SK-N-SH (cell line): ENCODE measurements around the gene ZFYVE26. TPM values are rescaled to one million over a fixed set of nuclear protein-coding genes. Genes with fewer than 3 reads are reported as not detected.
A peak's percentile ranks its signal among the peaks of the same experiment; 100 is the strongest.

ENCODE experiments used
- CTCF ChIA-PET: fragments of 300-600, 350-600 bp; formaldehyde crosslinking; extraction: SDS; loops from one replicate; lab custom pipeline; 2021; lab: Yijun Ruan, JAX
- POLR2A ChIA-PET: fragments of 350-600 bp; sonication (Branson Sonifier 250); formaldehyde crosslinking; extraction: SDS; loops from one replicate; lab custom pipeline; 2020; ENCODE audit warnings: antibody characterized with exemption, inconsistent platforms; lab: Yijun Ruan, JAX
- DNase-seq: peaks from one replicate; pipeline ENCODE4 v3.0.0; 2012
- H2AFZ ChIP-seq: fragments of 200-600 bp; sonication (generic); 2 replicates; pipeline ENCODE4 v1.8.1; 2016; ENCODE audit warnings: antibody characterized with exemption, mild to moderate bottlenecking, low read depth
- H3F3A ChIP-seq: fragments of 200-600 bp; sonication (generic); replicated peaks from 2 replicates; pipeline ENCODE3; 2016; ENCODE audit warnings: antibody characterized with exemption, mild to moderate bottlenecking; ENCODE audit not compliant: insufficient read depth
- H3K27ac ChIP-seq, 2 experiments: fragments of 200-500 bp in 1 of 2; fragments of 200-600 bp in 1 of 2; sonication (Bioruptor generic) in 1 of 2; sonication (generic), shearing (Covaris generic) in 1 of 2; 2 replicates each; pipeline versions ENCODE4 v1.5.1 to v1.6.1; 2014 to 2016; ENCODE audit warnings: low read depth in 2 of 2, inconsistent platforms in 1 of 2, low read length in 1 of 2, mild to moderate bottlenecking in 1 of 2, mixed read lengths in 1 of 2
- H3K27me3 ChIP-seq: fragments of 200-600 bp; sonication (generic), shearing (Covaris generic); 2 replicates; pipeline ENCODE4 v1.6.1; 2016; ENCODE audit warnings: mixed run types; ENCODE audit not compliant: insufficient read depth
- H3K36me3 ChIP-seq, 2 experiments: fragments of 200-500 bp in 1 of 2; fragments of 200-600 bp in 1 of 2; sonication (Bioruptor generic) in 1 of 2; sonication (generic) in 1 of 2; replicated peaks in 1 of 2; 2 replicates each; pipeline versions ENCODE3 to v1.5.1; 2014 to 2016; ENCODE audit warnings: low read length in 1 of 2, mild to moderate bottlenecking in 1 of 2; ENCODE audit not compliant: insufficient read depth in 2 of 2, control insufficient read depth in 1 of 2
- H3K4me1 ChIP-seq, 2 experiments: fragments of 200-500 bp in 1 of 2; fragments of 200-600 bp in 1 of 2; sonication (Bioruptor generic) in 1 of 2; sonication (generic), shearing (Covaris generic) in 1 of 2; 2 replicates each; pipeline versions ENCODE4 v1.5.1 to v1.6.1; 2014 to 2016; ENCODE audit warnings: low read depth in 1 of 2, low read length in 1 of 2, mixed run types in 1 of 2; ENCODE audit not compliant: insufficient read depth in 2 of 2, control insufficient read depth in 1 of 2
- H3K4me2 ChIP-seq: fragments of 200-600 bp; sonication (generic), shearing (Covaris generic); 2 replicates; pipeline ENCODE4 v1.6.1; 2017; ENCODE audit warnings: mixed run types
- H3K4me3 ChIP-seq, 2 experiments: fragments of 200-500 bp in 1 of 2; fragments of 200-600 bp in 1 of 2; sonication (Bioruptor generic) in 1 of 2; sonication (generic), shearing (Covaris generic) in 1 of 2; 2 replicates each; pipeline versions ENCODE4 v1.5.1 to v1.8.1; 2014 to 2016; ENCODE audit warnings: low read depth in 2 of 2, inconsistent platforms in 1 of 2, low read length in 1 of 2, mild to moderate bottlenecking in 1 of 2, mixed read lengths in 1 of 2, moderate library complexity in 1 of 2
- H3K79me2 ChIP-seq: fragments of 200-600 bp; sonication (generic); 2 replicates; pipeline ENCODE4 v1.8.1; 2017; ENCODE audit warnings: mild to moderate bottlenecking; ENCODE audit not compliant: insufficient read depth
- H3K9ac ChIP-seq: fragments of 200-600 bp; sonication (generic); 2 replicates; pipeline ENCODE4 v1.6.1; 2017; ENCODE audit warnings: mixed run types
- H3K9me2 ChIP-seq: fragments of 200-600 bp; sonication (generic); 2 replicates; pipeline ENCODE4 v1.6.1; 2017; ENCODE audit warnings: mixed run types
- H3K9me3 ChIP-seq: fragments of 200-600 bp; sonication (generic); 2 replicates; pipeline ENCODE4 v1.6.1; 2017; ENCODE audit warnings: mixed run types, mild to moderate bottlenecking, moderate library complexity
- H4K20me1 ChIP-seq: fragments of 200-600 bp; sonication (generic); 2 replicates; pipeline ENCODE4 v1.6.1; 2017; ENCODE audit warnings: mild to moderate bottlenecking, mixed run types; ENCODE audit not compliant: insufficient read depth
- CHD2 ChIP-seq: fragments of 150-350 bp; IDR thresholded peaks from 2 replicates; pipeline ENCODE4 v1.6.1; 2018; ENCODE audit warnings: low read length; ENCODE audit not compliant: partially characterized antibody
- ELF1 ChIP-seq: IDR thresholded peaks from 2 replicates; pipeline ENCODE4 v1.4.0; 2012
- EP300 ChIP-seq, 2 experiments: IDR thresholded peaks; 2 replicates each; pipeline versions ENCODE4 v1.4.0 to v1.6.1; 2012; ENCODE audit warnings: borderline replicate concordance in 1 of 2, low read depth in 1 of 2, low read length in 1 of 2
- EZH2phosphoT487 ChIP-seq: fragments of 200-600 bp; sonication (generic); IDR thresholded peaks from 2 replicates; pipeline ENCODE4 v1.6.1; 2017; ENCODE audit warnings: low read depth, mixed run types, mild to moderate bottlenecking, antibody characterized with exemption, moderate library complexity, borderline replicate concordance
- FOSL2 ChIP-seq: IDR thresholded peaks from 2 replicates; pipeline ENCODE4 v1.4.0; 2012; ENCODE audit warnings: low read depth, mild to moderate bottlenecking, moderate library complexity, borderline replicate concordance
- FOXJ3 ChIP-seq: sonication (generic); formaldehyde crosslinking; IDR thresholded peaks from 2 replicates; pipeline ENCODE4 v1.5.1; 2020; ENCODE audit warnings: mild to moderate bottlenecking, missing genetic modification reagents
- FOXM1 ChIP-seq: IDR thresholded peaks from 2 replicates; pipeline ENCODE4 v1.4.0; 2012; ENCODE audit warnings: low read depth, mild to moderate bottlenecking
- GABPA ChIP-seq: IDR thresholded peaks from 2 replicates; pipeline ENCODE4 v1.4.0; 2012; ENCODE audit warnings: low read depth, mild to moderate bottlenecking
- GATA2 ChIP-seq: sonication (generic); formaldehyde crosslinking; IDR thresholded peaks from 2 replicates; pipeline ENCODE4 v1.5.0; 2020; ENCODE audit warnings: mild to moderate bottlenecking, missing genetic modification reagents
- JUND ChIP-seq: IDR thresholded peaks from 2 replicates; pipeline ENCODE4 v1.4.0; 2012
- MAX ChIP-seq: IDR thresholded peaks from 2 replicates; pipeline ENCODE4 v1.4.0; 2012; ENCODE audit warnings: low read depth
- MEF2A ChIP-seq: IDR thresholded peaks from 2 replicates; pipeline ENCODE4 v1.4.0; 2012; ENCODE audit warnings: low read depth, borderline replicate concordance
- MXI1 ChIP-seq: IDR thresholded peaks from 2 replicates; pipeline ENCODE4 v1.6.1; 2012; ENCODE audit warnings: mild to moderate bottlenecking, low read depth, low read length, improper control_type of control experiment
- NRF1 ChIP-seq: IDR thresholded peaks from 2 replicates; pipeline ENCODE4 v1.6.1; 2012; ENCODE audit warnings: low read depth, mild to moderate bottlenecking, low read length
- POLR2AphosphoS5 ChIP-seq: IDR thresholded peaks from 2 replicates; pipeline ENCODE4 v1.6.1; 2012; ENCODE audit warnings: low read depth, low read length
- RCOR1 ChIP-seq: fragments of 150-350 bp; IDR thresholded peaks from 2 replicates; pipeline ENCODE4 v1.6.1; 2017; ENCODE audit warnings: antibody characterized with exemption, low read length
- RFX5 ChIP-seq: IDR thresholded peaks from 2 replicates; pipeline ENCODE4 v1.6.1; 2012; ENCODE audit warnings: mild to moderate bottlenecking, improper control_type of control experiment, low read length
- RXRA ChIP-seq: IDR thresholded peaks from 2 replicates; pipeline ENCODE4 v1.4.0; 2012; ENCODE audit warnings: low read depth, mild to moderate bottlenecking, borderline replicate concordance
- SIN3A ChIP-seq: IDR thresholded peaks from 2 replicates; pipeline ENCODE4 v1.6.1; 2012; ENCODE audit warnings: low read depth, mild to moderate bottlenecking, low read length, moderate library complexity, borderline replicate concordance
- SMC3 ChIP-seq: IDR thresholded peaks from 2 replicates; pipeline ENCODE4 v1.6.1; 2012; ENCODE audit warnings: low read depth, low read length, improper control_type of control experiment
- TAF1 ChIP-seq: IDR thresholded peaks from 2 replicates; pipeline ENCODE4 v1.6.1; 2012; ENCODE audit warnings: low read depth, mild to moderate bottlenecking, low read length, moderate library complexity, borderline replicate concordance
- TCF12 ChIP-seq: IDR thresholded peaks from 2 replicates; pipeline ENCODE4 v1.4.0; 2012
- TEAD4 ChIP-seq: IDR thresholded peaks from 2 replicates; pipeline ENCODE4 v1.4.0; 2012; ENCODE audit warnings: mild to moderate bottlenecking, borderline replicate concordance; ENCODE audit not compliant: insufficient read depth
- YY1 ChIP-seq: IDR thresholded peaks from 2 replicates; pipeline ENCODE4 v1.4.0; 2012; ENCODE audit warnings: low read depth, mild to moderate bottlenecking
- WGBS: methylation state at CpG from one replicate; pipeline ENCODE4 v1.1.6; 2017; ENCODE audit warnings: low lambda C conversion rate; 5-methylcytosine and 5-hydroxymethylcytosine counted together
- polyA plus RNA-seq, 3 experiments: library from polyadenylated mRNA; depleted of rRNA; stranded (reverse); fragments of >200 nt; gene quantifications; 2 replicates each; pipeline ENCODE4 v1.2.3, GENCODE V29; 2012
- TF ChIP-seq, protein P1 (sequence below): fragments of 150-350 bp; IDR thresholded peaks from 2 replicates; pipeline ENCODE4 v1.6.1; 2017; ENCODE audit warnings: antibody characterized with exemption, low read length, low read depth, borderline replicate concordance
- TF ChIP-seq, protein P2 (sequence below): IDR thresholded peaks from 2 replicates; pipeline ENCODE4 v1.4.0; 2012; ENCODE audit warnings: low read depth, borderline replicate concordance
- TF ChIP-seq, protein P3 (sequence below): IDR thresholded peaks from 2 replicates; pipeline ENCODE4; 2012
- TF ChIP-seq, protein P4 (sequence below): fragments of 200-600 bp; sonication (generic); IDR thresholded peaks from 2 replicates; pipeline ENCODE4 v1.6.1; 2017; ENCODE audit warnings: antibody characterized with exemption, mild to moderate bottlenecking, moderate library complexity
- TF ChIP-seq, protein P5 (sequence below): IDR thresholded peaks from 2 replicates; pipeline ENCODE4 v1.4.0; 2012; ENCODE audit warnings: low read depth, borderline replicate concordance

ZFYVE26 gene
- polyA plus RNA-seq, 1 of the 3 experiments (the other 2 are of a cell fraction) = 5.6 TPM

GRCh38 chr14:67704484-67705089 lies 111.8 kb downstream of the ZFYVE26 start:
- 3% methylated on average over 3 of the region's 3 CpGs for WGBS
- POLR2A ChIA-PET = interaction anchor here (0.6 to 1.3 kb wide), 6 partner anchors 9 to 266 kb away, joined by 3 to 7 read pairs (median 4); partner anchors contain the start of genes RDH11 and VTI1B
- H3K79me2 ChIP-seq = no peaks in the 10 kb centered on the region
- H3K36me3 ChIP-seq = no peaks in the 10 kb centered on the region
- no peaks in the 10 kb centered on the region for H3K9me2 ChIP-seq
- no peaks in the 10 kb centered on the region for H4K20me1 ChIP-seq
- no peaks in the 10 kb centered on the region for H3K27me3 ChIP-seq
- CTCF ChIA-PET = interaction anchor here (0.5 to 11.0 kb wide), 85 partner anchors 10 to 1538 kb away, joined by 3 to 208 read pairs (median 4); partner anchors contain the start of genes ARG2, ATP6V1D, EIF2S1 and PIGH
- no peaks in the 10 kb centered on the region for H3K4me1 ChIP-seq
- no peak overlapping the region for H3K9ac ChIP-seq
- no peaks in the 10 kb centered on the region for H3F3A ChIP-seq
- H3K9me3 ChIP-seq = peaks cover 4% of the 10 kb centered on the region; the same call in 1 of the 2 replicates
- DNase-seq = peak; percentile 59
- no peak overlapping the region for H3K4me3 ChIP-seq
- no peak overlapping the region for H3K27ac ChIP-seq
- H3K4me2 ChIP-seq = no peak overlapping the region
- no peak overlapping the region for H2AFZ ChIP-seq
- TF ChIP-seq ELF1 (no peak), FOXM1 (no peak), TAF1 (no peak), NRF1 (no peak), POLR2AphosphoS5 (no peak), FOSL2 (no peak), MEF2A (no peak), GABPA (no peak), YY1 (no peak), TEAD4 (no peak), MAX (no peak), FOXJ3 (CRISPR knock-in tag) (no peak), MXI1 (no peak), SMC3 (peak; percentile 75), TCF12 (no peak), EZH2phosphoT487 (no peak), SIN3A (no peak), JUND (no peak), RFX5 (0 out of 2 replicates have a peak, but pooled peaks have one; percentile 11), GATA2 (CRISPR knock-in tag) (no peak), CHD2 (peak; percentile 15), RCOR1 (0 out of 2 replicates have a peak, but pooled peaks have one; percentile 22), RXRA (no peak), EP300 (IDR thresholded peaks at IDR 0.05; ENCODE audit: borderline replicate concordance in 1 of 2, low read depth in 1 of 2, low read length in 1 of 2) (no peak)
- TF ChIP-seq, protein P1, sequence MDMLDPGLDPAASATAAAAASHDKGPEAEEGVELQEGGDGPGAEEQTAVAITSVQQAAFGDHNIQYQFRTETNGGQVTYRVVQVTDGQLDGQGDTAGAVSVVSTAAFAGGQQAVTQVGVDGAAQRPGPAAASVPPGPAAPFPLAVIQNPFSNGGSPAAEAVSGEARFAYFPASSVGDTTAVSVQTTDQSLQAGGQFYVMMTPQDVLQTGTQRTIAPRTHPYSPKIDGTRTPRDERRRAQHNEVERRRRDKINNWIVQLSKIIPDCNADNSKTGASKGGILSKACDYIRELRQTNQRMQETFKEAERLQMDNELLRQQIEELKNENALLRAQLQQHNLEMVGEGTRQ = no peak
- TF ChIP-seq, protein P2, sequence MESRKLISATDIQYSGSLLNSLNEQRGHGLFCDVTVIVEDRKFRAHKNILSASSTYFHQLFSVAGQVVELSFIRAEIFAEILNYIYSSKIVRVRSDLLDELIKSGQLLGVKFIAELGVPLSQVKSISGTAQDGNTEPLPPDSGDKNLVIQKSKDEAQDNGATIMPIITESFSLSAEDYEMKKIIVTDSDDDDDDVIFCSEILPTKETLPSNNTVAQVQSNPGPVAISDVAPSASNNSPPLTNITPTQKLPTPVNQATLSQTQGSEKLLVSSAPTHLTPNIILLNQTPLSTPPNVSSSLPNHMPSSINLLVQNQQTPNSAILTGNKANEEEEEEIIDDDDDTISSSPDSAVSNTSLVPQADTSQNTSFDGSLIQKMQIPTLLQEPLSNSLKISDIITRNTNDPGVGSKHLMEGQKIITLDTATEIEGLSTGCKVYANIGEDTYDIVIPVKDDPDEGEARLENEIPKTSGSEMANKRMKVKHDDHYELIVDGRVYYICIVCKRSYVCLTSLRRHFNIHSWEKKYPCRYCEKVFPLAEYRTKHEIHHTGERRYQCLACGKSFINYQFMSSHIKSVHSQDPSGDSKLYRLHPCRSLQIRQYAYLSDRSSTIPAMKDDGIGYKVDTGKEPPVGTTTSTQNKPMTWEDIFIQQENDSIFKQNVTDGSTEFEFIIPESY = no peak
- TF ChIP-seq, protein P3, sequence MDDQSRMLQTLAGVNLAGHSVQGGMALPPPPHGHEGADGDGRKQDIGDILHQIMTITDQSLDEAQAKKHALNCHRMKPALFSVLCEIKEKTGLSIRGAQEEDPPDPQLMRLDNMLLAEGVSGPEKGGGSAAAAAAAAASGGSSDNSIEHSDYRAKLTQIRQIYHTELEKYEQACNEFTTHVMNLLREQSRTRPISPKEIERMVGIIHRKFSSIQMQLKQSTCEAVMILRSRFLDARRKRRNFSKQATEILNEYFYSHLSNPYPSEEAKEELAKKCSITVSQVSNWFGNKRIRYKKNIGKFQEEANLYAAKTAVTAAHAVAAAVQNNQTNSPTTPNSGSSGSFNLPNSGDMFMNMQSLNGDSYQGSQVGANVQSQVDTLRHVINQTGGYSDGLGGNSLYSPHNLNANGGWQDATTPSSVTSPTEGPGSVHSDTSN = no peak
- TF ChIP-seq, protein P4, sequence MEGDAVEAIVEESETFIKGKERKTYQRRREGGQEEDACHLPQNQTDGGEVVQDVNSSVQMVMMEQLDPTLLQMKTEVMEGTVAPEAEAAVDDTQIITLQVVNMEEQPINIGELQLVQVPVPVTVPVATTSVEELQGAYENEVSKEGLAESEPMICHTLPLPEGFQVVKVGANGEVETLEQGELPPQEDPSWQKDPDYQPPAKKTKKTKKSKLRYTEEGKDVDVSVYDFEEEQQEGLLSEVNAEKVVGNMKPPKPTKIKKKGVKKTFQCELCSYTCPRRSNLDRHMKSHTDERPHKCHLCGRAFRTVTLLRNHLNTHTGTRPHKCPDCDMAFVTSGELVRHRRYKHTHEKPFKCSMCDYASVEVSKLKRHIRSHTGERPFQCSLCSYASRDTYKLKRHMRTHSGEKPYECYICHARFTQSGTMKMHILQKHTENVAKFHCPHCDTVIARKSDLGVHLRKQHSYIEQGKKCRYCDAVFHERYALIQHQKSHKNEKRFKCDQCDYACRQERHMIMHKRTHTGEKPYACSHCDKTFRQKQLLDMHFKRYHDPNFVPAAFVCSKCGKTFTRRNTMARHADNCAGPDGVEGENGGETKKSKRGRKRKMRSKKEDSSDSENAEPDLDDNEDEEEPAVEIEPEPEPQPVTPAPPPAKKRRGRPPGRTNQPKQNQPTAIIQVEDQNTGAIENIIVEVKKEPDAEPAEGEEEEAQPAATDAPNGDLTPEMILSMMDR = peak; percentile 78
- TF ChIP-seq, protein P5, sequence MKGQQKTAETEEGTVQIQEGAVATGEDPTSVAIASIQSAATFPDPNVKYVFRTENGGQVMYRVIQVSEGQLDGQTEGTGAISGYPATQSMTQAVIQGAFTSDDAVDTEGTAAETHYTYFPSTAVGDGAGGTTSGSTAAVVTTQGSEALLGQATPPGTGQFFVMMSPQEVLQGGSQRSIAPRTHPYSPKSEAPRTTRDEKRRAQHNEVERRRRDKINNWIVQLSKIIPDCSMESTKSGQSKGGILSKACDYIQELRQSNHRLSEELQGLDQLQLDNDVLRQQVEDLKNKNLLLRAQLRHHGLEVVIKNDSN = no peak
